HEK293T (cell line): Measurements from ENCODE around the gene PLXNA2.

ENCODE experiments used
- CTCF ChIA-PET: fragments of 350-600 bp; formaldehyde crosslinking; extraction: SDS; loops from one replicate; lab custom pipeline; 2021; ENCODE audit warnings: antibody characterized with exemption, inconsistent platforms; lab: Yijun Ruan, JAX
- POLR2A ChIA-PET: fragments of 350-600 bp; formaldehyde crosslinking; extraction: SDS; loops from one replicate; lab custom pipeline; 2020; ENCODE audit warnings: antibody characterized with exemption, inconsistent platforms; lab: Yijun Ruan, JAX
- DNase-seq: peaks from one replicate; pipeline ENCODE4 v3.0.0; 2012; ENCODE audit warnings: mixed read lengths; ENCODE audit errors: extremely low spot score
- ARNT ChIP-seq: fragments of 450-650 bp; IDR thresholded peaks from 2 replicates; pipeline ENCODE4 v1.6.1; 2017; ENCODE audit warnings: mild to moderate bottlenecking
- BHLHE40 ChIP-seq: fragments of 450-650 bp; IDR thresholded peaks from 2 replicates; pipeline ENCODE4 v1.6.1; 2016; ENCODE audit warnings: mild to moderate bottlenecking, moderate library complexity, borderline replicate concordance
- CTBP1 ChIP-seq: fragments of 450-650 bp; IDR thresholded peaks from 2 replicates; pipeline ENCODE4 v1.6.1; 2016; ENCODE audit warnings: borderline replicate concordance
- ELF4 ChIP-seq: fragments of 450-650 bp; IDR thresholded peaks from 2 replicates; pipeline ENCODE4 v1.6.1; 2017; ENCODE audit warnings: antibody characterized with exemption
- FOXA1 ChIP-seq: fragments of 450-650 bp; IDR thresholded peaks from 2 replicates; pipeline ENCODE4 v1.6.1; 2016; ENCODE audit warnings: mild to moderate bottlenecking
- FOXK2 ChIP-seq: fragments of 450-650 bp; IDR thresholded peaks from 2 replicates; pipeline ENCODE4 v1.6.1; 2016; ENCODE audit warnings: mild to moderate bottlenecking
- FOXM1 ChIP-seq: fragments of 450-650 bp; IDR thresholded peaks from 2 replicates; pipeline ENCODE4 v1.6.1; 2017; ENCODE audit warnings: mild to moderate bottlenecking, borderline replicate concordance
- HDGF ChIP-seq: fragments of 450-650 bp; IDR thresholded peaks from 2 replicates; pipeline ENCODE4 v1.6.1; 2017; ENCODE audit warnings: antibody characterized with exemption, borderline replicate concordance
- L3MBTL2 ChIP-seq: fragments of 450-650 bp; conservative IDR thresholded peaks from 2 replicates; pipeline ENCODE4 v1.6.1; 2016; ENCODE audit warnings: mild to moderate bottlenecking
- LEF1 ChIP-seq: fragments of 450-650 bp; IDR thresholded peaks from 2 replicates; pipeline ENCODE4 v1.6.1; 2017; ENCODE audit warnings: mild to moderate bottlenecking, borderline replicate concordance
- NFRKB ChIP-seq: fragments of 450-650 bp; IDR thresholded peaks from 2 replicates; pipeline ENCODE4 v1.6.1; 2016; ENCODE audit warnings: mild to moderate bottlenecking, moderate library complexity
- PKNOX1 ChIP-seq: fragments of 450-650 bp; IDR thresholded peaks from 2 replicates; pipeline ENCODE4 v1.6.1; 2016
- SP1 ChIP-seq: fragments of 450-650 bp; IDR thresholded peaks from 2 replicates; pipeline ENCODE4 v1.6.1; 2017
- SUZ12 ChIP-seq: fragments of 450-650 bp; IDR thresholded peaks from 2 replicates; pipeline ENCODE4 v1.6.1; 2016; ENCODE audit warnings: mild to moderate bottlenecking
- TARDBP ChIP-seq: fragments of 450-650 bp; IDR thresholded peaks from 2 replicates; pipeline ENCODE4 v1.6.1; 2016
- ZNF384 ChIP-seq: fragments of 450-650 bp; IDR thresholded peaks from 2 replicates; pipeline ENCODE4 v1.6.1; 2016

Gene PLXNA2

GRCh38 chr1:208205216-208206013 lies 38.8 kb downstream of the PLXNA2 start:
- POLR2A ChIA-PET: no interaction called here
- CTCF ChIA-PET: interaction anchor here (0.6 kb wide), 2 partner anchors 11 to 12 kb away, joined by 3 to 4 read pairs; no protein-coding TSS in a partner anchor
- no peak for DNase-seq
- no peak for TF ChIP-seq PKNOX1
- no peak for TF ChIP-seq ARNT

GRCh38 chr1:208204779-208205178 lies 39.4 kb downstream of the PLXNA2 start:
- ChIA-PET CTCF (interaction anchor here (0.6 kb wide), 1 partner anchor 10 kb away, joined by 4 read pairs; no protein-coding TSS in a partner anchor), POLR2A (no interaction called here)
- no peak for DNase-seq
- TF ChIP-seq TARDBP (no peak), SP1 (no peak), FOXK2 (no peak), PKNOX1 (no peak), ZNF384 (no peak), ELF4 (no peak), NFRKB (no peak), L3MBTL2 (no peak), BHLHE40 (no peak), LEF1 (no peak), FOXA1 (no peak), SUZ12 (no peak)

- CTCF ChIA-PET: no interaction called here
- POLR2A ChIA-PET: no interaction called here
- DNase-seq: no peak
- TF ChIP-seq FOXK2: no peak
- TF ChIP-seq HDGF: no peak
- TF ChIP-seq SUZ12: no peak
- no peak for TF ChIP-seq FOXM1
Measured at GRCh38 chr1:208203848-208204609, 40.2 kb downstream of the PLXNA2 start.

GRCh38 chr1:208203127-208203847 lies 40.9 kb downstream of the PLXNA2 start:
- TF ChIP-seq PKNOX1: no peak
- no peak for TF ChIP-seq FOXA1
- no peak for TF ChIP-seq ZNF384
- no peak for TF ChIP-seq CTBP1
- no peak for TF ChIP-seq HDGF
- TF ChIP-seq SP1: no peak
- no peak for TF ChIP-seq FOXM1
- POLR2A ChIA-PET: no interaction called here
- no peak for DNase-seq
- CTCF ChIA-PET: interaction anchor here (1.0 kb wide), 1 partner anchor 240 kb away, joined by 4 read pairs; no protein-coding TSS in a partner anchor

GRCh38 chr1:208202333-208202995 lies 41.7 kb downstream of the PLXNA2 start:
- TF ChIP-seq SP1: no peak
- no peak for TF ChIP-seq FOXM1
- no peak for TF ChIP-seq FOXA1
- TF ChIP-seq NFRKB: no peak
- TF ChIP-seq ARNT: no peak
- no peak for TF ChIP-seq L3MBTL2
- no peak for TF ChIP-seq ELF4
- TF ChIP-seq TARDBP: no peak
- TF ChIP-seq ZNF384: no peak
- DNase-seq: no peak
- CTCF ChIA-PET: interaction anchor here (0.7 to 1.0 kb wide), 3 partner anchors 11 to 239 kb away, joined by 3 to 4 read pairs (median 3); no protein-coding TSS in a partner anchor
- POLR2A ChIA-PET: interaction anchor here (0.7 kb wide), 1 partner anchor 330 kb away, joined by 3 read pairs; no protein-coding TSS in a partner anchor

- CTCF ChIA-PET: no interaction called here
- POLR2A ChIA-PET: no interaction called here
- TF ChIP-seq SUZ12 (no peak), BHLHE40 (no peak), ZNF384 (no peak), HDGF (no peak), ELF4 (no peak), SP1 (no peak), FOXM1 (no peak), PKNOX1 (no peak), L3MBTL2 (no peak), ARNT (no peak)
- no peak for DNase-seq
Measured at GRCh38 chr1:208201229-208201628, 43.0 kb downstream of the PLXNA2 start.
